Measurements from ENCODE around the gene HDAC7.

HDAC7 gene

DNA sequence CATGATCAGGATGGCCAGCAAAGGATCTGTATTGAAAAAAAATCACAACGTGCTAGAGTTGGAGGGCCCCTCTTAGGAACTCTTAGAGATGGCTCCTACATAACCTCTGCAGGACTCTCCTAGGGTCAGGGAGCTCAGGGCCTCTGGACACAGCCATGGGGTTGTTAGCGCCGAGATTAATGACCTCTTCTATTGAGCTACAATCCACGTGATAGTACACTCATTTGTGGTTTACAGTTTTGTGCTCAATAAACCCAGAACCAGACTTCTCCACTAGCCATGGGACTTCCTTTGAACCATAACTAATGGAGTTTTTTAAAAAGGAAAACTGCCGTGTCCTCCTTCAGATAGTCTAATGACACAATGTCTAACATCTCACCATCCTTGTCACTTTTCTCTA is 29.6 kb upstream of the HDAC7 start:
- Histone ChIP-seq H3K79me2 (ENCODE audit: control insufficient read depth, low read length) (no peaks in the 10 kb centered on the region), H3K9me3 (ENCODE audit: control insufficient read depth, insufficient read depth, low read length) (no peaks in the 10 kb centered on the region), H3K27me3 (ENCODE audit: control insufficient read depth, low read length) (no peaks in the 10 kb centered on the region), H3K4me1 (ENCODE audit: control insufficient read depth, low read length) (no peaks in the 10 kb centered on the region), H3F3A (ENCODE audit: control insufficient read depth, insufficient read depth) (0 out of 2 replicates have a peak, but pooled peaks cover 2% of the 10 kb centered on the region), H3K4me3 (ENCODE audit: low read length) (no peak overlapping the region), H3K4me2 (ENCODE audit: low read length) (no peak overlapping the region), H4K20me1 (ENCODE audit: control insufficient read depth, insufficient read depth, low read depth, low read length) (no peaks in the 10 kb centered on the region), H3K9me2 (replicated peaks; ENCODE audit: control insufficient read depth, low read length) (no peaks in the 10 kb centered on the region), H3K27ac (ENCODE audit: low read depth, low read length) (no peak overlapping the region), H3K36me3 (ENCODE audit: control insufficient read depth, low read length) (no peaks in the 10 kb centered on the region)
- TF ChIP-seq EZH2phosphoT487 (IDR thresholded peaks at IDR 0.05; ENCODE audit: borderline replicate concordance, low read length) (no peak), CTCF (IDR thresholded peaks at IDR 0.05; ENCODE audit: low read depth, low read length, poor library complexity, severe bottlenecking) (no peak)

GRCh38 chr12:47848853-47849252 is 29.1 kb upstream of the HDAC7 start:
- Histone ChIP-seq H3K4me2 (ENCODE audit: low read length) (no peak overlapping the region), H3K79me2 (ENCODE audit: control insufficient read depth, low read length) (no peaks in the 10 kb centered on the region), H3F3A (ENCODE audit: control insufficient read depth, insufficient read depth) (0 out of 2 replicates have a peak, but pooled peaks cover 2% of the 10 kb centered on the region), H3K9me3 (ENCODE audit: control insufficient read depth, insufficient read depth, low read length) (no peaks in the 10 kb centered on the region), H3K27me3 (ENCODE audit: control insufficient read depth, low read length) (no peaks in the 10 kb centered on the region), H3K9me2 (replicated peaks; ENCODE audit: control insufficient read depth, low read length) (no peaks in the 10 kb centered on the region), H3K27ac (ENCODE audit: low read depth, low read length) (no peak overlapping the region), H4K20me1 (ENCODE audit: control insufficient read depth, insufficient read depth, low read depth, low read length) (no peaks in the 10 kb centered on the region), H3K4me1 (ENCODE audit: control insufficient read depth, low read length) (no peaks in the 10 kb centered on the region), H3K36me3 (ENCODE audit: control insufficient read depth, low read length) (no peaks in the 10 kb centered on the region), H3K4me3 (ENCODE audit: low read length) (no peak overlapping the region)
- TF ChIP-seq CTCF (IDR thresholded peaks at IDR 0.05; ENCODE audit: low read depth, low read length, poor library complexity, severe bottlenecking) = no peak
- no peak for TF ChIP-seq EZH2phosphoT487 (IDR thresholded peaks at IDR 0.05; ENCODE audit: borderline replicate concordance, low read length)

GRCh38 chr12:47846294-47846996 is 26.7 kb upstream of the HDAC7 start:
- no peaks in the 10 kb centered on the region for H3K27me3 ChIP-seq (ENCODE audit: control insufficient read depth, low read length)
- H3K9me3 ChIP-seq (ENCODE audit: control insufficient read depth, insufficient read depth, low read length) = no peaks in the 10 kb centered on the region
- TF ChIP-seq EZH2phosphoT487 (IDR thresholded peaks at IDR 0.05; ENCODE audit: borderline replicate concordance, low read length) (no peak), CTCF (IDR thresholded peaks at IDR 0.05; ENCODE audit: low read depth, low read length, poor library complexity, severe bottlenecking) (no peak)
- H3K27ac ChIP-seq (ENCODE audit: low read depth, low read length) = no peak overlapping the region
- H3K9me2 ChIP-seq (replicated peaks; ENCODE audit: control insufficient read depth, low read length) = no peaks in the 10 kb centered on the region
- H3K4me3 ChIP-seq (ENCODE audit: low read length) = no peak overlapping the region
- H3F3A ChIP-seq (ENCODE audit: control insufficient read depth, insufficient read depth) = 0 out of 2 replicates have a peak, but pooled peaks cover 2% of the 10 kb centered on the region
- H3K36me3 ChIP-seq (ENCODE audit: control insufficient read depth, low read length) = no peaks in the 10 kb centered on the region
- H4K20me1 ChIP-seq (ENCODE audit: control insufficient read depth, insufficient read depth, low read depth, low read length) = no peaks in the 10 kb centered on the region
- H3K4me1 ChIP-seq (ENCODE audit: control insufficient read depth, low read length) = no peaks in the 10 kb centered on the region
- no peak overlapping the region for H3K4me2 ChIP-seq (ENCODE audit: low read length)
- no peaks in the 10 kb centered on the region for H3K79me2 ChIP-seq (ENCODE audit: control insufficient read depth, low read length)
